Measurements from ENCODE around the gene RNF169. TPM values are rescaled to one million over a fixed set of nuclear protein-coding genes. Genes with fewer than 3 reads are reported as not detected.
A peak's percentile ranks its signal among the peaks of the same experiment; 100 is the strongest.

The RNF169 gene
- 11.7 and 12.4 TPM in 2 replicates for total RNA-seq

GRCh38 chr11:74748211-74749126 is at the start of gene RNF169:
Gene RNF169 (plus strand): TSS chr11:74748849. CDS start chr11:74748881, 32 bp downstream.
- DNase-seq (ENCODE audit: low read depth in 2 of 2) = peak; percentile 98

- no peak for DNase-seq (ENCODE audit: low read depth in 2 of 2)
These were observed 48.8 kb upstream of the RNF169 start for GRCh38 chr11:74699615-74700396.

GRCh38 chr11:74701351-74701750 is 47.3 kb upstream of the RNF169 start:
- DNase-seq (ENCODE audit: low read depth in 2 of 2) = peak in 1 of 2 donors; percentile 19

DNA sequence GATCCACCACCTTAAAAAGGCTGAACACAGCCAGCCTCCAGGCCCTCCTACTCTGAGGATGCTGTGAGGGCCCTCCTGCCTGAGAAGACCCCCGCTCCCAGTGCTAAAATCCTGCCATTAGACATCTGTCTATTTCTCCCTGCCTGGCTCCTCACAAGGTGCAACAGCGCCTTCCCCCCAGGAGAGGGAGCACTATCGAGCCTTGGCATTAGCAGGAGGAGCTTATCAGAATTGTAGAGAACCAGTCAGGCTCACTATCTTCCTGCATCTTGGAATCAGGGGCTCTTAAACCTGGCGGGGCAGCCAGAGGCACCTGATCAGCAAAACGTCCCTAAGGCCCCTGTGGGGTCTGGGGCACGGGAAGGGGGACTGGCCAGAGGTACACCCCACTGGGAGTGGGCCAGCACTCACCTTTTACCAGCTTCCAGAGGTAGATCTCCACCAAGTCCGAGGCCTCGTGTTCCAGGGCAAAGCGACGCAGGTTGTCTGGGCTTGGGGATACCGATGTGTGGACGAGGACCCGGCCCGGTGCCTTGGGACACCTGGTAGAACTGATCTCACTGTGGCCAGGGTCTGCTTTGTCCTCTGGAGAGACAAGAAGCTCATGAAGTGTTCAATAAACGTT is 46.2 kb upstream of the RNF169 start:
- peak; percentile 74 to 76 for DNase-seq (ENCODE audit: low read depth in 2 of 2)

DNA sequence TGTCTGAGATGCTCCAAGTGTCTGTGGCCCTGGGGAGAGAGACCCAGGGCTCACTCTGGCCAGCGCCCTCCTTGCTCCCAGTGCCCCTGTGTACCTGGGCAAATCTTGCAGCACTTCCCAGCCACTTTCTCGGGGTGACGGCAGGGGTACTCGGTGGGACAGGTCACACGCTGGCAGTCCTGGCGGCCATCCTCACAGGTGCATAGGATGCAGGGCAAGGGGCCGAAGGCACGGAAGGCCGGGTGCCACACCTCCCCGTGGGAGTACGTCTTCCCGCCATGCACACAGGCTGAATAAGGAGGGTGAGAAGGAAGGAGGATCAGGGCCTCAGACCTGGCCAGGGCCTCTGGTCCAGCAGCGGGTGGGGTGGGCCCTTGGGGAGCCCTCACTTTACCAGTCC is 45.4 kb upstream of the RNF169 start:
- DNase-seq (ENCODE audit: low read depth in 2 of 2) = no peak

DNA sequence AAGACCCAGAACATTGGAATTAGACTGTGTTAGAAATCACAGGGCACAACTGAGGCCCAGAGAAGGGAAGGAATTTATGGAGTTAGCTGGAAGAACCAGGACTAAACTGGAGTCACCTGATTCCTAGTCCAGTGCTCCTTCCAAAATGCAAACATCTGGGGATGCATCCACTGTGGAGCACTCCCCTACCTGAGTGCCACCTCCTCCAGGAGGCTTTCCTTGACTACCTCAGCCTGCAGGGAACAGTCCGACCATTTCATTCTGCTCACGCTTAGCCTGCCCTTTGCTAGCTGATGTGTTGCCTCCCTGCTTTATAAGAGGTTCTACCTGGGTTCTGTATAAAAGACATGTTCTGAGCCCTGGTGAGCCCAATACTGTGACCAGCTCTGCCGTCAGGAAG is 41.5 kb upstream of the RNF169 start:
- DNase-seq (ENCODE audit: low read depth in 2 of 2) = no peak

DNA sequence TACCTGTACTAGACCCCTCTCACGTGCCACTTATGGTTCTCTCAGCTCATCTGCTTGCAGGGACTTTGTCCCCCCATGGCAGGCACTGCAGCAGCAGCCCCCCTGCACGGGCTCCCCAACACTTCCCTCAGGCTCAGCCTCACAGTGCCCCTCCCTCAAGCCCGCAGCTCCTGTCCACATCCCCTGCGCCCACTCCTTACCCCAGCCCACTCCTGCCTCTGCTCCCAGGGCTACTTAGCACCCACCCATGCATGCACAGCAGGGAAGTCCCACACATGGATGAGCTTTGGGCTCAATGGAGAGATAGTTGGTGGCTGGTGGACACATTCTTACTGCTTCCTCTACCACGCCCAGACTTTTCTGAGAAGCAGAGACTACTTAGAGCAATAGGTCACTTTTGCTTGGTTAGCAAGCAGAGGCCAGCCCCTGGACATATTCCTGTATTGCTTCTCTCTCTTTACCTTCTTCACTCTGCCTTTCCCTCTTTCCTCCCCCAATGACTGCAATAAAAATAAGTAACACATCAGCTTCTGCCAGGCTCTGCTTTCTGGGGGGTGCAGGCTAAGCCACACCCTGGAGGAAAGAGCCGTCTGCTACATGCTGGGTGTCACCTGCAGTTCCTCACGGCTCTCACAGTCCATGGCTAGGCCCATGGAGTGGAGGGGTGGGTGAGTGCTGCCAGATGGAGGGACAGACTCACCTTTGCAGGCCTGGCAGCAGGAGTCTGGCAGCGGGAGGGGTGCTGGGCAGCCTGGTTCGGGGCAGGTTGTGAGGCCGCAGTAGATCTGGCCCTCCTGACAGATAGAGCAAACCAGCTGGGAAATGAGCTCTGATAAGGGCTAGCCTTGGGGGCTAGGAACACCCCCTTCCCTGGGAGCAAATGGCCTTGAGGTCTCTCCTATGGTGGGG is 40.8 kb upstream of the RNF169 start:
- DNase-seq (ENCODE audit: low read depth in 2 of 2) = no peak

- no peak for DNase-seq (ENCODE audit: low read depth in 2 of 2)
These were observed 39.5 kb upstream of the RNF169 start for GRCh38 chr11:74709175-74709574.

DNA sequence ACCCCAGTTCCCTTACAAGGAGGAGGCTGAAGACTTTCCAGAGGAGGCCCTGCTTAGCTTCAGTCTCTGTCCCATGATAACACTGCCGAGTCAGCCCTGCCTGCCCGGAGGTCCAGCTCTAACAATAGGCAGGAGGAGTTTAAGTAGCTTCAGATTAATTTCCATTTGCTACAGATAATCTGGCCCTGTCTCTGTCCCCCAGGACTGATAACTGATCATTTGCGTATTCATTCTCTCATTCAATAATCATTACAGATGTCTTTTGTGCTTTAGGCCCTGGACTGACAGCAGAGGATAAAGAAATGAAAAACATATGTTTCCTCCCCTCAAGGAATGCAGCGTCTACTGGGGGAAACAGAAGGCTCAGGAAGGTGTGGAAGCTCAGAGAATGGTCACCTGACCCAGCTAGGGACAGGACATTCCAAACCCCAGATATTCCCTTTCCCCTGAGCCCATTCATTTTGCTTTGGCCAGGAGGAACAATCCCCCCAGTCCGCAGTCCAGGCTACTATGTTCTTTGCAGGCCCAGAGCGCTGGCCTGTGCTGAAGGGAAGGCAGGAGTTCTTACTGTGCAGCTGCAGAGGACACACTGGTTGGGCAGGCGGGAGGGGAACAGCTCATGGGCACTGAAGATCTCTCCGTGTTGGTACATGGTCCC is 38.2 kb upstream of the RNF169 start:
- peak in 1 of 2 donors; percentile 8 for DNase-seq (ENCODE audit: low read depth in 2 of 2)

GRCh38 chr11:74713686-74714085 is 35.0 kb upstream of the RNF169 start:
- no peak for DNase-seq (ENCODE audit: low read depth in 2 of 2)

DNA sequence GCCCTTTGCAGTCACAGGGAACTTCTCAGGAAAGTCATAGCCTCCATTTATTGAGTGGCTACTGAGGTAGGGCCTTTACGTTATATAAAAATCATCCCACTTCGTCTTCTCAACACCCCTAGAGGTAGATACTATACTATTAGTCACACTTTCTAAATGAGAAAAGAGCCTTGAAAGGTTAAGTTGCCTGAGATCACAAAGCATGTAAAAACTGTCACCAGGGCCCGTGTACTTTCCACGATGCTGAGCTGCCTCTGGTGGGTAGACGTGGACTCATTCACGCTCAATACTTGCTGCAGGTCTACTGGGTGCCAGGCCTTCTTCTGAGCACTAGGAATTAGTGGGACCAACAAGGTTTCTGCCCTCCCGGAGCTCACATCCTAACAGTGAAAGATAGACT is 33.7 kb upstream of the RNF169 start:
- no peak for DNase-seq (ENCODE audit: low read depth in 2 of 2)

DNA sequence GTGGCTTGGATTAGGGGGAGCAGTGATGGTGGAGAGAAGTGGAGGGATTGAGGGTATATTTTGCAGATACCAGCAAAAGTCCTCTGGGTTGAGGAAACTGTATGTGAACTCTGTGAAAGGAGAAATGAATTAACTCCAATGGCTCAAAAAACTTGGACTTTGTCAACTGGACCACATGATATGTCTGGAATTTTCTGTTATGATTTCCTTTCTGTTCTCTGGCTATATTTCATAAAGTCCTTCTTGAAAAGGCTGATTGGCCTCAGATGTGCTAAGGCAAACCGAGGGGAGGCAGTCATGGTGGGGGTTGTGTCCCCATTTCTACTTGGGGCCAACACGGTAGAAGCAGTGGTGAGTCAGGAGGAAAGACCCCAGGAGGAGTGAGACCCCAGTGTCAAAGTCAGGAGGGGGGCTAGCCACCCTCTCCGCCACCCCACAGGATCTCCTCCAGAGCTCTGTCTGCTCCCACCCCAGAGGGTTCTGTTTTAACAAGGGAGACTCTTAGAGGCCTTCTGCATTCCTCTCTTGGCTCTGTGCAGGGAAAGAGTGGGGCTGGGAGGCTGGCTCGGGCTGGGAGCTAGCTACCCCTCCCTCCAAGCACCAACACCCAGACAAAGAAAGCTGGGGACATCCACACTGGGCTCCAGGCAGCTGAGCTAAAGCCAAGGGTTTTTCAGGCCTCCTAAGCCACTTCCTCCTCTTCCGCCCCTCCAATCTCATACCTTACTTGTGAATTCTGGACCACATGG is 31.3 kb upstream of the RNF169 start:
- DNase-seq (ENCODE audit: low read depth in 2 of 2) = no peak

GRCh38 chr11:74719011-74719410 is 29.6 kb upstream of the RNF169 start:
- DNase-seq (ENCODE audit: low read depth in 2 of 2) = no peak

DNA sequence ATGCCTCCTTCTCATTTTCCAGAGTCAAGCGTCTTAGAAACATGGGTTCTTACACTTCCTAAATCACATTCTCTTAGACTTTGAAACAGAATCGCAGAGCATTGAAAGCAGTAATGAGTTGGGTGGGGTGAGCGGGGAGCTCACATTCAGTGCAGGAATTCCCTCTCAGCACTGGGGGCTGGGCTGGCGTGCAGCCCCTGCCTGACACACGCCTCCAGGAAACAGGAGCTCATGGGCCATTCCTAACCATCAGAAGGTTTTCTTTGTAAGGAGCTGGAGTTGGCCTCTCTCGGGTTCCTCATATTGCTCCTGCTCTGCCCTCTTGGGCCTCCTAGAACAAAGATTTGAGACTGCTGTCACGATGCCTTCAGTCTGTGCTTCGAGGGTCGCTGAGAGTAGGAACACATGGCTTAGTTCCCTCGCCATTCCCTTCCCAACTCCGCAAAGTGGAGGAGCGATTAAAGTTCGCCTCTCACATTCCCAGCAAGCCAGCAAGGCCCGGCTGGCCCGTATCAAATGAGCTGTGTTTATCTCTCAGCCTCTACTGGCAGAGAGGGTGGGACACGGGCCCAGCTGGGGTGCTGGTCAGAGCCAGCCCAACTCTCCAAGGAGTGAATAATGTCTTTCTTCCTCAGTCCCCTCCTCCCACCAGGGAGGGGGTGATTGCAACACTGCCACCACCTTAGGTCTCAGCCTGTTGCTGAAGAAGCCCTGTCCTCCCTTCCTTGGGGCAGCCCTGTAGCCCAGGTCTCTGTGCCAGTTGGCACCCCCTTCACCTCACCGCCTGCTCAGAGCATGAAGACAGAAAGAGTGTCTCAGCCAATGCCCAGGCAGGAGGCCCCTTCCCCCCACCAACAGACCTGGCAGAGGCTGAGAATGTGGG is 27.8 kb upstream of the RNF169 start:
- no peak for DNase-seq (ENCODE audit: low read depth in 2 of 2)

DNA sequence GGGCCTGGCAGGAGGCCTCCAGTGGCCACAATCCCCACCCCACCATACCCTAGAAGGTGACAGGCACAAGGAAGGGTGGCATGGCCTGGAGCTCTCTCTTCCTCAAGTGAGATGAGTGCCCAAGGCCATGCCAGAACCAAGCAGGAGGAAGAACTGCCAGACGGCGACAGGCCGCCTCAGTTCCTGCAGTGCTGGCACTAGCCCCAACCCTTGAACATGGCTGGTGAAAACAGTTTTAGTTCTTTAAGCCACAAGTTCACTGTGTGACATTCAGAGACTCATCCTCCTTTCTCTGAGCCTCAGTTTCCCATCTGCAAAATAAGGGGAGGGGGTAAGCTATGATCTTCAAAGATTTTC is 27.2 kb upstream of the RNF169 start:
- DNase-seq (ENCODE audit: low read depth in 2 of 2) = no peak

DNA sequence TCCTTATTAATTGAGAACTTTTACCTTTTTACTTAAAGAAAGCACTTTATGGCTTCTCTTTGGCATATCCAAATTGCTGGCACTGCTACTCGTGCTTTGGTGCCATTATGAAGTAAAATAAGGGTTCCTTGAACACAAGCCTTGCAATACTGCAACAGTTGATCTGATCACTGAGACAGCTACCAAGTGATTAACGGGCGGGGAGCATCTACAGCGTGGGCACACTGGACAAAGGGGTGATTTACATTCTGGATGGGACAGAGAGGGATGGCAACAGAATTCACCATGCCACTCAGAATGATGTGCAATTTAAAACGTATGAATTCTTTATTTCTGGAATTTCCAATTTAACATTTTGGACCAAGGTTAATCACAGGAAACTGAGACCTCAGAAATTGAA is 25.1 kb upstream of the RNF169 start:
- DNase-seq (ENCODE audit: low read depth in 2 of 2) = no peak

DNA sequence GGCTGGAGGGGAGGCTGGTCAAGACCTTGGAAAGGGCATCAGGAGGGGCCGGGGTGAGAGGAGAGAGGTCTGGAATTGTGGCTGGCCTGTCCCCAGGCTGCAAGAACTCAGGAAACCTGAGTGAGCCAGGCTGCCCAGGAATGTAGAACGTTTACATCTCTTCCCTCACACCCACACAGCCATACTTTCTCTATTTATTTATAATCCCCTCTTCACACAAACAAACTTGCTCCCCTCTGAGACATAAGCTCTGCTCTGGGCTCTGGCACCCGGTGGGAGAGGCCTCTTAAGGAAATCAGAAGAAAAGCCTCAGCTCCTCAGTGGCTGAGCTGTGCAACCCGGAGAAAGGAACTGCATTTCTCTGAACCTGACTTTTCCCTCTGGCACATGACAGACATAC is 22.9 kb upstream of the RNF169 start:
- no peak for DNase-seq (ENCODE audit: low read depth in 2 of 2)

GRCh38 chr11:74726547-74727182 is 22.0 kb upstream of the RNF169 start:
- DNase-seq (ENCODE audit: low read depth in 2 of 2) = peak; percentile 70 to 80
